H9 (cell line): ENCODE data around the gene RDH13. TPM values are rescaled to one million over a fixed set of nuclear protein-coding genes. Genes with fewer than 3 reads are reported as not detected.
"Not testable (repeated sequence)": the region's sequence is repeated elsewhere in the genome, so short reads cannot be mapped to it uniquely, and the experiment has no call there.

Source experiments
- DNase-seq: peaks from one replicate; pipeline ENCODE4 v3.0.0-alpha.2; 2017
- H2AFZ ChIP-seq: one replicate; pipeline ENCODE4 v1.6.1; 2013; ENCODE audit warnings: mild to moderate bottlenecking, low read length, control low read depth, moderate library complexity
- H2AK5ac ChIP-seq: 2 replicates; pipeline ENCODE4 v1.6.1; 2013; ENCODE audit warnings: low read length, control low read depth, mixed read lengths; ENCODE audit not compliant: insufficient read length
- H2BK120ac ChIP-seq: one replicate; pipeline ENCODE4 v1.6.1; 2013; ENCODE audit warnings: low read depth, mild to moderate bottlenecking, low read length, control low read depth, inconsistent platforms; ENCODE audit not compliant: poor library complexity, severe bottlenecking
- H2BK12ac ChIP-seq: 2 replicates; pipeline ENCODE4 v1.6.1; 2013; ENCODE audit warnings: low read length, control low read depth, mixed read lengths, low read depth; ENCODE audit not compliant: insufficient read length
- H2BK15ac ChIP-seq: 2 replicates; pipeline ENCODE4 v1.6.1; 2013; ENCODE audit warnings: low read depth, low read length, control low read depth
- H2BK20ac ChIP-seq: one replicate; pipeline ENCODE4 v1.6.1; 2013; ENCODE audit warnings: low read depth, mild to moderate bottlenecking, low read length, control low read depth, inconsistent platforms; ENCODE audit not compliant: poor library complexity, severe bottlenecking
- H2BK5ac ChIP-seq: 2 replicates; pipeline ENCODE4 v1.6.1; 2013; ENCODE audit warnings: low read length, control low read depth, mixed read lengths; ENCODE audit not compliant: insufficient read length
- H3K14ac ChIP-seq: 2 replicates; pipeline ENCODE4 v1.6.1; 2013; ENCODE audit warnings: low read length, control low read depth; ENCODE audit not compliant: insufficient read depth
- H3K18ac ChIP-seq: 2 replicates; pipeline ENCODE4 v1.6.1; 2013; ENCODE audit warnings: low read depth, mild to moderate bottlenecking, mixed read lengths, low read length, control low read depth; ENCODE audit not compliant: insufficient read length
- H3K23ac ChIP-seq: 2 replicates; pipeline ENCODE4 v1.6.1; 2013; ENCODE audit warnings: low read length, control low read depth, mixed read lengths, low read depth; ENCODE audit not compliant: insufficient read length
- H3K23me2 ChIP-seq: 2 replicates; pipeline ENCODE4 v1.6.1; 2013; ENCODE audit warnings: low read depth, mild to moderate bottlenecking, mixed read lengths, low read length, control low read depth; ENCODE audit not compliant: insufficient read length, poor library complexity, severe bottlenecking
- H3K27ac ChIP-seq: 2 replicates; pipeline ENCODE4 v1.5.1; 2013; ENCODE audit warnings: low read length, control low read depth, mixed read lengths, low read depth; ENCODE audit not compliant: insufficient read length
- H3K27me3 ChIP-seq: 2 replicates; pipeline ENCODE4 v1.6.1; 2013; ENCODE audit warnings: low read length, control low read depth, inconsistent platforms; ENCODE audit not compliant: insufficient read depth
- H3K4ac ChIP-seq: 2 replicates; pipeline ENCODE4 v1.6.1; 2013; ENCODE audit warnings: low read depth, mild to moderate bottlenecking, control low read depth, inconsistent platforms, low read length, moderate library complexity
- H3K4me1 ChIP-seq: 2 replicates; pipeline ENCODE4 v1.6.1; 2013; ENCODE audit warnings: low read length, control low read depth, inconsistent platforms; ENCODE audit not compliant: insufficient read depth
- H3K4me2 ChIP-seq: 2 replicates; pipeline ENCODE4 v1.6.1; 2013; ENCODE audit warnings: low read length, control low read depth, mixed read lengths; ENCODE audit not compliant: insufficient read length, insufficient read depth
- H3K56ac ChIP-seq: 2 replicates; pipeline ENCODE4 v1.6.1; 2013; ENCODE audit warnings: low read depth, mild to moderate bottlenecking, mixed read lengths, low read length, control low read depth; ENCODE audit not compliant: insufficient read length
- H3K79me1 ChIP-seq: 2 replicates; pipeline ENCODE4 v1.6.1; 2013; ENCODE audit warnings: low read depth, mild to moderate bottlenecking, moderate library complexity, low read length, control low read depth, inconsistent platforms; ENCODE audit not compliant: insufficient read depth, poor library complexity, severe bottlenecking
- H3K79me2 ChIP-seq: 2 replicates; pipeline ENCODE4 v1.6.1; 2013; ENCODE audit warnings: low read length, control low read depth, inconsistent platforms; ENCODE audit not compliant: insufficient read depth
- H3K9ac ChIP-seq: 2 replicates; pipeline ENCODE4 v1.6.1; 2013; ENCODE audit warnings: low read length, control low read depth, mixed read lengths; ENCODE audit not compliant: insufficient read length; ENCODE audit errors: extremely low read depth
- H3K9me3 ChIP-seq: one replicate; pipeline ENCODE4 v1.6.1; 2013; ENCODE audit warnings: low read depth, low read length, inconsistent platforms; ENCODE audit not compliant: control insufficient read depth
- H3T11ph ChIP-seq: one replicate; pipeline ENCODE4 v1.6.1; 2013; ENCODE audit warnings: mild to moderate bottlenecking, low read length, control low read depth, inconsistent platforms
- H4K20me1 ChIP-seq: one replicate; pipeline ENCODE4 v1.6.1; 2013; ENCODE audit not compliant: control insufficient read depth, insufficient read length, insufficient read depth
- H4K5ac ChIP-seq: 2 replicates; pipeline ENCODE4 v1.6.1; 2013; ENCODE audit warnings: low read depth, mild to moderate bottlenecking, mixed read lengths, low read length, control low read depth; ENCODE audit not compliant: insufficient read length
- H4K8ac ChIP-seq: replicated peaks from 2 replicates; pipeline ENCODE4 v1.6.1; 2013; ENCODE audit warnings: low read length, control low read depth, mixed read lengths, low read depth; ENCODE audit not compliant: insufficient read length
- H4K91ac ChIP-seq: 2 replicates; pipeline ENCODE4 v1.6.1; 2013; ENCODE audit warnings: low read depth, mild to moderate bottlenecking, moderate library complexity, mixed read lengths, low read length, control low read depth; ENCODE audit not compliant: insufficient read length
- H3K27ac Mint-ChIP-seq, 3 experiments: 2 replicates in 2 of 3; 3 replicates in 1 of 3; pipeline ENCODE4 v1.8.0; 2020 to 2021; ENCODE audit warnings: mixed read lengths in 3 of 3, mild to moderate bottlenecking in 1 of 3, moderate library complexity in 1 of 3
- H3K27me3 Mint-ChIP-seq: 2 replicates; pipeline ENCODE4 v1.8.0; 2021; ENCODE audit warnings: low read depth, mild to moderate bottlenecking, moderate library complexity, mixed read lengths
- H3K36me3 Mint-ChIP-seq, 3 experiments: 2 replicates in 2 of 3; 3 replicates in 1 of 3; pipeline ENCODE4 v1.8.0; 2020 to 2021; ENCODE audit warnings: low read depth in 3 of 3, mixed read lengths in 3 of 3; ENCODE audit not compliant: insufficient read depth in 1 of 3
- H3K4me1 Mint-ChIP-seq, 2 experiments: 2 replicates each; pipeline ENCODE4 v1.8.0; 2020; ENCODE audit warnings: mixed read lengths in 2 of 2
- H3K4me3 Mint-ChIP-seq, 2 experiments: 2 replicates in 1 of 2; 3 replicates in 1 of 2; pipeline ENCODE4 v1.8.0; 2020 to 2021; ENCODE audit warnings: mild to moderate bottlenecking in 2 of 2, mixed read lengths in 2 of 2, moderate library complexity in 1 of 2
- H3K9me3 Mint-ChIP-seq, 2 experiments: 2 replicates in 1 of 2; 3 replicates in 1 of 2; pipeline ENCODE4 v1.8.0; 2020; ENCODE audit warnings: mild to moderate bottlenecking in 2 of 2, mixed read lengths in 2 of 2, moderate library complexity in 1 of 2
- WGBS: extraction: QIAGEN DNeasy Blood & Tissue Kit; methylation state at CpG from one replicate; pipeline ENCODE4 v1.1.7; 2013; ENCODE audit warnings: missing lambda C conversion rate, low lambda C conversion rate, mixed read lengths; ENCODE audit not compliant: insufficient read length; ENCODE audit errors: extremely low coverage; 5-methylcytosine and 5-hydroxymethylcytosine counted together
- total RNA-seq: library from RNA; stranded (reverse); gene quantifications from 2 replicates; pipeline ENCODE4 v1.2.1, GENCODE V29; 2021
- TF ChIP-seq, protein P1 (sequence below): fragments of 200-600 bp; sonication (generic); conservative IDR thresholded peaks from 3 replicates; pipeline ENCODE4 v1.8.0; 2021; ENCODE audit warnings: antibody characterized with exemption, mild to moderate bottlenecking

Gene RDH13
- total RNA-seq, 1 experiment from 2014 or later, result 21.5 TPM

DNA sequence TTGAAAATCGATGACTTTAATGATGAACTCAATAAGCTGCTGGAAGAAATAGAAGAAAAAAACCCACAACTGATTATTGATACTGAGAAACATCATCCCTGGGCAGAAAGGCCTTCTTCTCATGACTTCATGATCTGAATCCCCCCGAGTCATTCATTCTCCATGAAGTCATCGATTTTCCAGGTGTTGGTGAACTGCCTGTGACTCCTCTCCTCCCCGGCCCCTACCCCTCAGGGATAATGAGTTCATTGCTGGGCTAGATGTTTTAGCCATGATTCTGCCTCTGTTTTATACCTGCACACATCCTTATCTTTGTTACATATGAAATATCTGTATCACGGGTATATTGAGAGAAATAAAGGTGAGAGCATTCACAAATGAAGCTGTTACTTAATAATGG, 62.2 kb downstream of the RDH13 start:
- no CpG with 5 or more reads among the region's 5 CpGs for WGBS
- H2BK15ac ChIP-seq, result no peak overlapping the region
- Mint-ChIP-seq H3K27ac (no peak overlapping the region), H3K4me3 (no peak overlapping the region), H3K4me1 (no peaks in the 10 kb centered on the region), H3K36me3 (peaks cover 26 to 79% (median 46%) of the 10 kb centered on the region in 3 experiments; a peak in 6 of 7 replicates), H3K27me3 (peaks cover 66% of the 10 kb centered on the region), H3K9me3 (peaks cover 11 to 78% of the 10 kb centered on the region in 2 experiments)
- no peaks in the 10 kb centered on the region for H3K9me3 ChIP-seq
- H2BK12ac ChIP-seq, result no peak overlapping the region
- no peaks in the 10 kb centered on the region for H4K20me1 ChIP-seq
- TF ChIP-seq, protein P1, sequence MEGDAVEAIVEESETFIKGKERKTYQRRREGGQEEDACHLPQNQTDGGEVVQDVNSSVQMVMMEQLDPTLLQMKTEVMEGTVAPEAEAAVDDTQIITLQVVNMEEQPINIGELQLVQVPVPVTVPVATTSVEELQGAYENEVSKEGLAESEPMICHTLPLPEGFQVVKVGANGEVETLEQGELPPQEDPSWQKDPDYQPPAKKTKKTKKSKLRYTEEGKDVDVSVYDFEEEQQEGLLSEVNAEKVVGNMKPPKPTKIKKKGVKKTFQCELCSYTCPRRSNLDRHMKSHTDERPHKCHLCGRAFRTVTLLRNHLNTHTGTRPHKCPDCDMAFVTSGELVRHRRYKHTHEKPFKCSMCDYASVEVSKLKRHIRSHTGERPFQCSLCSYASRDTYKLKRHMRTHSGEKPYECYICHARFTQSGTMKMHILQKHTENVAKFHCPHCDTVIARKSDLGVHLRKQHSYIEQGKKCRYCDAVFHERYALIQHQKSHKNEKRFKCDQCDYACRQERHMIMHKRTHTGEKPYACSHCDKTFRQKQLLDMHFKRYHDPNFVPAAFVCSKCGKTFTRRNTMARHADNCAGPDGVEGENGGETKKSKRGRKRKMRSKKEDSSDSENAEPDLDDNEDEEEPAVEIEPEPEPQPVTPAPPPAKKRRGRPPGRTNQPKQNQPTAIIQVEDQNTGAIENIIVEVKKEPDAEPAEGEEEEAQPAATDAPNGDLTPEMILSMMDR, result no peak
- no peak overlapping the region for H3K27ac ChIP-seq
- no peaks in the 10 kb centered on the region for H3K79me2 ChIP-seq
- H3K23me2 ChIP-seq, result no peaks in the 10 kb centered on the region
- H2BK5ac ChIP-seq, result no peak overlapping the region
- H3K14ac ChIP-seq, result no peak overlapping the region
- H2AFZ ChIP-seq, result no peak overlapping the region
- no peak overlapping the region for H4K8ac ChIP-seq
- H2AK5ac ChIP-seq, result no peak overlapping the region
- H4K91ac ChIP-seq, result no peak overlapping the region
- H3K79me1 ChIP-seq, result no peaks in the 10 kb centered on the region
- H2BK20ac ChIP-seq, result no peak overlapping the region
- no peak overlapping the region for H4K5ac ChIP-seq
- no peak overlapping the region for H3K18ac ChIP-seq
- H3K4me2 ChIP-seq, result no peak overlapping the region
- no peak overlapping the region for H3K4ac ChIP-seq
- no peak overlapping the region for H3K9ac ChIP-seq
- no peak overlapping the region for H2BK120ac ChIP-seq
- no peaks in the 10 kb centered on the region for H3K27me3 ChIP-seq
- no peak overlapping the region for H3T11ph ChIP-seq
- H3K23ac ChIP-seq, result no peak overlapping the region
- DNase-seq, result no peak
- no peaks in the 10 kb centered on the region for H3K4me1 ChIP-seq
- H3K56ac ChIP-seq, result no peak overlapping the region

DNA sequence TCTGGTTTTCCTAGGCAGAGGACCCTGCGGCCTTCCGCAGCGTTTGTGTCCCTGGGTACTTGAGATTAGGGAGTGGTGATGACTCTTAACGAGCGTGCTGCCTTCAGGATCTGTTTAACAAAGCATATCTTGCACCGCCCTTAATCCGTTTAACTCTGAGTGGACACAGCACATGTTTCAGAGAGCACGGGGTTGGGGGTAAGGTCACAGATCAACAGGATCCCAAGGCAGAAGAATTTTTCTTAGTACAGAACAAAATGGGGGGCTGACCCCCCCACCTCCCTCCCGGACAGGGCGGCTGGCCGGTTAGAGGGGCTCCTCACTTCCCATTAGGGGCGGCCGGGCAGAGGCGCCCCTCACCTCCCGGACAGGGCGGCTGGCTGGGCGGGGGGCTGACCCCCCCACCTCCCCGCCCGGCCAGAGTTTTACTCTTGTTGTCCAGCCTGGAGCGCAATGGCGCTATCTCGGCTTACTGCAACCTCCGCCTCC, 64.2 kb downstream of the RDH13 start:
- not testable (repeated sequence) for H3K9me3 ChIP-seq, H2BK12ac ChIP-seq, H3K79me1 ChIP-seq, H3K18ac ChIP-seq, H2AK5ac ChIP-seq, H3K56ac ChIP-seq, H3K23me2 ChIP-seq, DNase-seq, H3K4me3 Mint-ChIP-seq, H3K4me1 ChIP-seq, H3K4me1 Mint-ChIP-seq, H3K4me2 ChIP-seq, H2AFZ ChIP-seq, H4K5ac ChIP-seq, H4K91ac ChIP-seq, H4K8ac ChIP-seq, H2BK120ac ChIP-seq, H3K27ac ChIP-seq, H3K4ac ChIP-seq, H3K27me3 ChIP-seq, H2BK5ac ChIP-seq, H3K23ac ChIP-seq, H2BK20ac ChIP-seq, H3K14ac ChIP-seq, H4K20me1 ChIP-seq, H3T11ph ChIP-seq, H3K79me2 ChIP-seq, H3K9ac ChIP-seq, H3K27ac Mint-ChIP-seq, H2BK15ac ChIP-seq
- Mint-ChIP-seq H3K9me3 (peaks cover 0 to 72% of the 10 kb centered on the region in 2 experiments; a peak in 2 of 5 replicates), H3K27me3 (peaks cover 54% of the 10 kb centered on the region), H3K36me3 (peaks cover 31 to 76% (median 41%) of the 10 kb centered on the region in 3 experiments; a peak in 6 of 7 replicates)
- no CpG with 5 or more reads among the region's 23 CpGs for WGBS
